BE2C (cell line): ENCODE data around the gene SEC16B.

Experiments
- DNase-seq: peaks from one replicate; pipeline ENCODE4 v3.0.0-alpha.2; 2020
- H3K27me3 ChIP-seq: fragments of 250-450 bp; sonication (Bioruptor Pico); 2 replicates; pipeline ENCODE4 v1.5.1; 2020; ENCODE audit warnings: mild to moderate bottlenecking
- H3K36me3 ChIP-seq: fragments of 250-450 bp; sonication (Bioruptor Pico); 2 replicates; pipeline ENCODE4 v1.5.1; 2020; ENCODE audit warnings: mild to moderate bottlenecking
- H3K4me1 ChIP-seq: fragments of 250-450 bp; sonication (Bioruptor Pico); 2 replicates; pipeline ENCODE4 v1.5.1; 2020
- H3K4me3 ChIP-seq: 2 replicates; pipeline ENCODE4 v1.5.1; 2011; ENCODE audit warnings: low read depth, low read length
- H3K9me3 ChIP-seq: fragments of 250-450 bp; sonication (Bioruptor Pico); 2 replicates; pipeline ENCODE4 v1.5.1; 2020
- CTCF ChIP-seq: IDR thresholded peaks from 2 replicates; pipeline ENCODE4 v1.5.1; 2012; ENCODE audit warnings: mild to moderate bottlenecking, low read depth, low read length

The SEC16B gene

GRCh38 chr1:177921590-177921989 is 48.3 kb downstream of the SEC16B start:
- Histone ChIP-seq H3K36me3 (no peaks in the 10 kb centered on the region), H3K4me3 (no peak overlapping the region), H3K27me3 (no peaks in the 10 kb centered on the region), H3K4me1 (no peaks in the 10 kb centered on the region), H3K9me3 (no peaks in the 10 kb centered on the region)
- DNase-seq: no peak
- TF ChIP-seq CTCF: no peak

GRCh38 chr1:177920091-177920490 is 49.8 kb downstream of the SEC16B start:
- no peaks in the 10 kb centered on the region for H3K4me1 ChIP-seq
- no peaks in the 10 kb centered on the region for H3K9me3 ChIP-seq
- H3K27me3 ChIP-seq: no peaks in the 10 kb centered on the region
- no peak for DNase-seq
- no peak overlapping the region for H3K4me3 ChIP-seq
- no peaks in the 10 kb centered on the region for H3K36me3 ChIP-seq
- no peak for TF ChIP-seq CTCF

- no peak for TF ChIP-seq CTCF
- H3K4me3 ChIP-seq: no peak overlapping the region
- no peak for DNase-seq
- H3K9me3 ChIP-seq: no peaks in the 10 kb centered on the region
- H3K4me1 ChIP-seq: no peaks in the 10 kb centered on the region
- H3K36me3 ChIP-seq: no peaks in the 10 kb centered on the region
- H3K27me3 ChIP-seq: no peaks in the 10 kb centered on the region
Measured at GRCh38 chr1:177915641-177916040, 54.2 kb downstream of the SEC16B start.

- DNase-seq: no peak
Measured at GRCh38 chr1:177914603-177915002, 55.3 kb downstream of the SEC16B start.

GRCh38 chr1:177913762-177914540 is 55.9 kb downstream of the SEC16B start:
- Histone ChIP-seq H3K36me3 (no peaks in the 10 kb centered on the region), H3K4me1 (no peaks in the 10 kb centered on the region), H3K4me3 (no peak overlapping the region), H3K27me3 (no peaks in the 10 kb centered on the region), H3K9me3 (no peaks in the 10 kb centered on the region)
- no peak for DNase-seq
- no peak for TF ChIP-seq CTCF

More at GRCh38 chr1:177914603-177915002, 55.3 kb downstream of the SEC16B start:
- no peaks in the 10 kb centered on the region for H3K27me3 ChIP-seq
- no peaks in the 10 kb centered on the region for H3K4me1 ChIP-seq
- no peak for TF ChIP-seq CTCF
- no peaks in the 10 kb centered on the region for H3K36me3 ChIP-seq
- no peaks in the 10 kb centered on the region for H3K9me3 ChIP-seq
- H3K4me3 ChIP-seq: no peak overlapping the region

GRCh38 chr1:177912991-177913390 is 56.9 kb downstream of the SEC16B start:
- DNase-seq: no peak
- no peak for TF ChIP-seq CTCF
- Histone ChIP-seq H3K4me1 (no peaks in the 10 kb centered on the region), H3K4me3 (no peak overlapping the region), H3K9me3 (no peaks in the 10 kb centered on the region), H3K27me3 (no peaks in the 10 kb centered on the region), H3K36me3 (no peaks in the 10 kb centered on the region)
